Glutamatergic neuron (in vitro differentiated cells): Measurements from ENCODE around the gene ALCAM. TPM values are rescaled to one million over a fixed set of nuclear protein-coding genes. Genes with fewer than 3 reads are reported as not detected.

ENCODE experiments used
- DNase-seq: peaks from one replicate; pipeline ENCODE4 v3.0.0; 2022
- H3K27ac Mint-ChIP-seq: one replicate; pipeline ENCODE4 v1.8.0; 2020; ENCODE audit warnings: mild to moderate bottlenecking, mixed read lengths, inconsistent platforms; ENCODE audit not compliant: unreplicated experiment
- H3K27me3 Mint-ChIP-seq: one replicate; pipeline ENCODE4 v1.8.0; 2020; ENCODE audit warnings: mild to moderate bottlenecking, moderate library complexity, mixed read lengths, inconsistent platforms; ENCODE audit not compliant: unreplicated experiment
- H3K36me3 Mint-ChIP-seq: one replicate; pipeline ENCODE4 v1.8.0; 2020; ENCODE audit warnings: mild to moderate bottlenecking, mixed read lengths, inconsistent platforms; ENCODE audit not compliant: unreplicated experiment
- H3K4me1 Mint-ChIP-seq: one replicate; pipeline ENCODE4 v1.8.0; 2020; ENCODE audit warnings: mild to moderate bottlenecking, low read depth, mixed read lengths, inconsistent platforms; ENCODE audit not compliant: unreplicated experiment
- H3K4me3 Mint-ChIP-seq: one replicate; pipeline ENCODE4 v1.8.0; 2020; ENCODE audit warnings: mild to moderate bottlenecking, mixed read lengths, inconsistent platforms; ENCODE audit not compliant: unreplicated experiment
- H3K9me3 Mint-ChIP-seq: one replicate; pipeline ENCODE4 v1.8.0; 2020; ENCODE audit warnings: mild to moderate bottlenecking, moderate library complexity, mixed read lengths, inconsistent platforms; ENCODE audit not compliant: unreplicated experiment
- CTCF ChIP-seq: fragments of 200-600 bp; sonication (generic); IDR thresholded peaks from one replicate; pipeline ENCODE4 v1.5.0; 2021; ENCODE audit not compliant: partially characterized antibody, unreplicated experiment
- total RNA-seq: library from RNA; stranded (reverse); fragmentation: NEBNext Ultra II Directional; extraction: Animal tissue kit (Norgen Biotek cat#: 25700); gene quantifications from one replicate; pipeline ENCODE4 v1.2.1, GENCODE V29; 2021; ENCODE audit not compliant: unreplicated experiment

ALCAM gene
- total RNA-seq, 1 donor from 2014 or later, result 115 TPM

GRCh38 chr3:105431200-105431599 lies 64.5 kb downstream of the ALCAM start:
- H3K4me3 Mint-ChIP-seq, result no peak overlapping the region
- H3K27ac Mint-ChIP-seq, result peak overlapping the region; percentile 36
- H3K36me3 Mint-ChIP-seq, result peaks cover 7% of the 10 kb centered on the region

GRCh38 chr3:105435277-105435676 lies 68.6 kb downstream of the ALCAM start:
- Mint-ChIP-seq H3K9me3 (no peaks in the 10 kb centered on the region), H3K36me3 (peaks cover 13% of the 10 kb centered on the region), H3K4me3 (no peak overlapping the region), H3K27me3 (no peaks in the 10 kb centered on the region), H3K27ac (no peak overlapping the region), H3K4me1 (peaks cover 3% of the 10 kb centered on the region)
- DNase-seq, result no peak
- no peak for TF ChIP-seq CTCF

More at GRCh38 chr3:105431200-105431599, 64.5 kb downstream of the ALCAM start:
- Mint-ChIP-seq H3K4me1 (peaks cover 3% of the 10 kb centered on the region), H3K9me3 (no peaks in the 10 kb centered on the region), H3K27me3 (no peaks in the 10 kb centered on the region)
- peak; percentile 13 for DNase-seq
- no peak for TF ChIP-seq CTCF

- Mint-ChIP-seq H3K36me3 (peaks cover 13% of the 10 kb centered on the region), H3K27ac (no peak overlapping the region), H3K4me1 (no peaks in the 10 kb centered on the region), H3K27me3 (no peaks in the 10 kb centered on the region), H3K9me3 (no peaks in the 10 kb centered on the region), H3K4me3 (no peak overlapping the region)
- DNase-seq, result no peak
- no peak for TF ChIP-seq CTCF
Measured at GRCh38 chr3:105436687-105437086, 70.0 kb downstream of the ALCAM start.

- H3K4me3 Mint-ChIP-seq, result no peak overlapping the region
- peaks cover 13% of the 10 kb centered on the region for H3K36me3 Mint-ChIP-seq
- H3K27me3 Mint-ChIP-seq, result no peaks in the 10 kb centered on the region
- no peak for DNase-seq
- no peak for TF ChIP-seq CTCF
- no peak overlapping the region for H3K27ac Mint-ChIP-seq
- H3K4me1 Mint-ChIP-seq, result no peaks in the 10 kb centered on the region
- H3K9me3 Mint-ChIP-seq, result peaks cover 1% of the 10 kb centered on the region
Measured at GRCh38 chr3:105440113-105440512, 73.4 kb downstream of the ALCAM start.

- Mint-ChIP-seq H3K4me3 (no peak overlapping the region), H3K27me3 (no peaks in the 10 kb centered on the region), H3K4me1 (peaks cover 8% of the 10 kb centered on the region), H3K36me3 (no peaks in the 10 kb centered on the region), H3K27ac (no peak overlapping the region), H3K9me3 (peaks cover 1% of the 10 kb centered on the region)
- TF ChIP-seq CTCF, result no peak
- no peak for DNase-seq
Measured at GRCh38 chr3:105444725-105445124, 78.0 kb downstream of the ALCAM start.
